OCI-LY3 (cell line): ENCODE measurements around the gene CAMK2B.

Experiments
- EZH2phosphoT487 ChIP-seq: fragments of 200-600 bp; shearing (Covaris generic); IDR thresholded peaks from 2 replicates; pipeline ENCODE4 v1.6.1; 2018; ENCODE audit warnings: antibody characterized with exemption, mixed run types, low read depth
- TF ChIP-seq, protein P1 (sequence below): fragments of 200-600, 300-600 bp; sonication (generic); IDR thresholded peaks from 2 replicates; pipeline ENCODE4 v1.5.1; 2014; ENCODE audit warnings: antibody characterized with exemption, low read length, low read depth

DNA sequence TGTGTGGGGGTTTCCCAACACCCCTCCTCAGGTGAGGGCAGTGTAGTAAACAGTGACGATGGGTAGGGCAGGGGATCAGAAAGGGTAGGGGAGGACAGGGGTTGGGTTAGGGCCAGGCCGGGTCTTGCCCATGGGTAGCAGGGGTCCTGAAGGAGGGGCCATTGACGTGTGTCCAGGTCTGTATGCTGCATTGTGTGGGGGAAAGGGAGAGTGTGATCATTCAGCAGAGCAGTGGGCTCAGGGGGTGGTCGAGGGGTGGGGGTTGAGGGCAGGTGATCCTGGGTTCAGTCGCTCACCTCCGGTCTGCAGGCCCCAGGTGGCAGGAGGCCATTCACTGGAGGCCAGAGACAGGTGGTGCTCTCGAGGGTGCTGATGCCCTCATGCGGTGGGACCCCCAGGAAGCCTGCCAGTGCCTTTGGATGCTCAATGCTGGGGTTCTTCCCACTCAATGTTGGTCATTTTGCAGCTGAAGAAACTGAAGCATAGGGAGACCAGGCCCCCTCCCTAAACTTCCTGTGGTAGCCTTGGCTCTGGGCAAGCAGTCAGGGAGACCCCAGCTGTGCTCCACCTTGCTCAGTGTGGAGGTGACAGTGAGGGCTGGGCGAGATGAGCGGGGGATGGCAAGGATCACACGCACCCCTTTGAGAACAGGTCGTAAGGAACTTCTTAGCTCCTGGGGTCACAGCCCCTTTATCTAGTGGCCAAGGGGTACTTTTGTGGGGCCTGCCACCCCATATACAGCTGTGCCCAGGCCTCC is 48.8 kb upstream of the CAMK2B start:
- TF ChIP-seq, protein P1, sequence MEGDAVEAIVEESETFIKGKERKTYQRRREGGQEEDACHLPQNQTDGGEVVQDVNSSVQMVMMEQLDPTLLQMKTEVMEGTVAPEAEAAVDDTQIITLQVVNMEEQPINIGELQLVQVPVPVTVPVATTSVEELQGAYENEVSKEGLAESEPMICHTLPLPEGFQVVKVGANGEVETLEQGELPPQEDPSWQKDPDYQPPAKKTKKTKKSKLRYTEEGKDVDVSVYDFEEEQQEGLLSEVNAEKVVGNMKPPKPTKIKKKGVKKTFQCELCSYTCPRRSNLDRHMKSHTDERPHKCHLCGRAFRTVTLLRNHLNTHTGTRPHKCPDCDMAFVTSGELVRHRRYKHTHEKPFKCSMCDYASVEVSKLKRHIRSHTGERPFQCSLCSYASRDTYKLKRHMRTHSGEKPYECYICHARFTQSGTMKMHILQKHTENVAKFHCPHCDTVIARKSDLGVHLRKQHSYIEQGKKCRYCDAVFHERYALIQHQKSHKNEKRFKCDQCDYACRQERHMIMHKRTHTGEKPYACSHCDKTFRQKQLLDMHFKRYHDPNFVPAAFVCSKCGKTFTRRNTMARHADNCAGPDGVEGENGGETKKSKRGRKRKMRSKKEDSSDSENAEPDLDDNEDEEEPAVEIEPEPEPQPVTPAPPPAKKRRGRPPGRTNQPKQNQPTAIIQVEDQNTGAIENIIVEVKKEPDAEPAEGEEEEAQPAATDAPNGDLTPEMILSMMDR = no peak
- no peak for TF ChIP-seq EZH2phosphoT487
